CD8-positive, alpha-beta memory T cell (primary cell): ENCODE measurements around the gene RIPPLY3. TPM values are rescaled to one million over a fixed set of nuclear protein-coding genes. Genes with fewer than 3 reads are reported as not detected.

ENCODE experiments used
- CTCF ChIA-PET: fragments of 350-600 bp; sonication (Branson Sonifier 250); formaldehyde crosslinking; loops from one replicate; lab custom pipeline; 2021; ENCODE audit warnings: antibody characterized with exemption; lab: Charles Lee
- POLR2A ChIA-PET: fragments of 350-600 bp; sonication (Branson Sonifier 250); formaldehyde crosslinking; loops from one replicate; lab custom pipeline; 2021; ENCODE audit warnings: antibody characterized with exemption; lab: Charles Lee
- DNase-seq, 5 donors: peaks; one replicate each; pipeline versions ENCODE4 v3.0.0 to v3.0.0-alpha.2; 2020 to 2022; ENCODE audit warnings: mixed read lengths in 1 of 5
- H3K27ac ChIP-seq: one replicate; pipeline ENCODE4 v1.7.0; 2013; ENCODE audit warnings: low read depth, mild to moderate bottlenecking, low read length, moderate library complexity
- H3K27me3 ChIP-seq: 2 replicates; pipeline ENCODE4 v1.7.0; 2013; ENCODE audit warnings: low read length, mild to moderate bottlenecking; ENCODE audit not compliant: insufficient read depth, poor library complexity, severe bottlenecking
- H3K36me3 ChIP-seq: 2 replicates; pipeline ENCODE4 v1.7.0; 2013; ENCODE audit warnings: mild to moderate bottlenecking, low read length, moderate library complexity; ENCODE audit not compliant: insufficient read depth
- H3K4me1 ChIP-seq: 2 replicates; pipeline ENCODE4 v1.7.0; 2013; ENCODE audit warnings: mild to moderate bottlenecking, low read length, moderate library complexity; ENCODE audit not compliant: insufficient read depth
- H3K4me3 ChIP-seq: 2 replicates; pipeline ENCODE4 v1.7.0; 2013; ENCODE audit warnings: mild to moderate bottlenecking, low read length
- H3K9me3 ChIP-seq: 2 replicates; pipeline ENCODE4 v1.7.0; 2013; ENCODE audit warnings: mild to moderate bottlenecking, low read length
- H3K27ac Mint-ChIP-seq, 8 donors: one replicate each; pipeline ENCODE4 v1.8.0; 2020 to 2021; ENCODE audit warnings: mixed read lengths in 8 of 8, mild to moderate bottlenecking in 6 of 8, inconsistent platforms in 3 of 8, moderate library complexity in 3 of 8
- H3K27me3 Mint-ChIP-seq, 2 donors: one replicate each; pipeline ENCODE4 v1.8.0; 2020 to 2021; ENCODE audit warnings: mixed read lengths in 2 of 2, mild to moderate bottlenecking in 1 of 2, moderate library complexity in 1 of 2
- H3K36me3 Mint-ChIP-seq, 3 donors: one replicate each; pipeline ENCODE4 v1.8.0; 2020 to 2021; ENCODE audit warnings: mixed read lengths in 3 of 3, inconsistent platforms in 1 of 3, mild to moderate bottlenecking in 1 of 3
- H3K4me1 Mint-ChIP-seq, 3 donors: one replicate each; pipeline ENCODE4 v1.8.0; 2020 to 2021; ENCODE audit warnings: mixed read lengths in 3 of 3, inconsistent platforms in 1 of 3, mild to moderate bottlenecking in 1 of 3
- H3K4me3 Mint-ChIP-seq, 7 donors: one replicate each; pipeline ENCODE4 v1.8.0; 2020 to 2021; ENCODE audit warnings: mixed read lengths in 7 of 7, mild to moderate bottlenecking in 6 of 7, moderate library complexity in 4 of 7, inconsistent platforms in 2 of 7
- H3K9me3 Mint-ChIP-seq, 5 donors: one replicate each; pipeline ENCODE4 v1.8.0; 2020 to 2022; ENCODE audit warnings: mixed read lengths in 5 of 5, mild to moderate bottlenecking in 3 of 5, moderate library complexity in 2 of 5, inconsistent platforms in 1 of 5
- polyA plus RNA-seq: library from polyadenylated mRNA; unstranded; fragments of 300-500 nt; fragmentation: Illumina TruSeq; gene quantifications from one replicate; pipeline ENCODE4 v1.2.3, GENCODE V29; 2021
- total RNA-seq, 2 experiments: library from RNA; stranded (reverse); gene quantifications; one replicate each; pipeline ENCODE4 v1.2.3, GENCODE V29; 2021

The RIPPLY3 gene
- total and polyA plus RNA-seq, 3 experiments from 2014 or later: 0.09 TPM; not detected in 2

DNA sequence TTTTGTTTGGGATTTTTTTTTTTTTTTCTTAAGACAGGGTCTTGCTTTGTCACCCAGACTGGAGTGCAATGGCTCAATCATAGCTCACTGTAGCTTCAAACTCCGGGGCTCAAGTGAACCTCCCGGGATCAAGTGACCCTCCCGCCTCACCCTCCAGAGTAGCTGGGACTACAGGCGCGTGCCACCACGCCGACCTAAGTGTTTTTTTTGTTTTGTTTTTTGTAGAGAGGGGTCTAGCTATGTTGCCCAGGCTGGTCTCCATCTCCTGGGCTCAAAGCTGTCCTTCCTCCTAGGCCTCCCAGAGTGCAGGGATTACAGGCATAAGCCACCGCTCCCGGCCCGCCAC, 40.8 kb upstream of the RIPPLY3 start:
- peak overlapping the region; percentile 58 to 95 (median 92) for H3K27ac Mint-ChIP-seq
- no peaks in the 10 kb centered on the region for H3K27me3 Mint-ChIP-seq
- Histone ChIP-seq H3K9me3 (no peaks in the 10 kb centered on the region), H3K4me1 (peaks cover 7% of the 10 kb centered on the region), H3K27me3 (no peaks in the 10 kb centered on the region), H3K4me3 (peak overlapping the region; percentile 54), H3K27ac (peak overlapping the region; percentile 76), H3K36me3 (no peaks in the 10 kb centered on the region)
- POLR2A ChIA-PET: interaction anchor here (1.0 kb wide), 1 partner anchor 11 kb away, joined by 4 read pairs; no protein-coding TSS in a partner anchor
- H3K9me3 Mint-ChIP-seq: no peaks in the 10 kb centered on the region
- H3K4me1 Mint-ChIP-seq: peaks cover 13 to 25% (median 22%) of the 10 kb centered on the region in 3 donors
- CTCF ChIA-PET: interaction anchor here (1.2 to 2.7 kb wide), 6 partner anchors 11 to 44 kb away, joined by 3 to 24 read pairs (median 6); no protein-coding TSS in a partner anchor
- no peak for DNase-seq
- H3K36me3 Mint-ChIP-seq: peaks cover 3 to 10% (median 7%) of the 10 kb centered on the region in 3 donors
- peak overlapping the region; percentile 84 to 98 (median 88) for H3K4me3 Mint-ChIP-seq

- H3K27ac Mint-ChIP-seq: peak within 1 kb of the TSS; percentile 82 to 95 (median 92)
- peaks cover 0 to 6% (median 3%) of the 10 kb centered on the region in 3 donors for H3K36me3 Mint-ChIP-seq
- H3K4me1 Mint-ChIP-seq: peaks cover 13 to 22% (median 22%) of the 10 kb centered on the region in 3 donors
- POLR2A ChIA-PET: interaction anchor here (1.0 to 1.6 kb wide), 3 partner anchors 10 to 23 kb away, joined by 4 to 7 read pairs (median 4); no protein-coding TSS in a partner anchor
- no peaks in the 10 kb centered on the region for H3K36me3 ChIP-seq
- H3K27me3 ChIP-seq: no peaks in the 10 kb centered on the region
- H3K4me3 ChIP-seq: peak within 1 kb of the TSS; percentile 63
- peak within 1 kb of the TSS; percentile 76 for H3K27ac ChIP-seq
- peak within 1 kb of the TSS; percentile 84 to 98 (median 88) for H3K4me3 Mint-ChIP-seq
- H3K27me3 Mint-ChIP-seq: no peaks in the 10 kb centered on the region
- DNase-seq: peak; percentile 62 to 81 (median 75)
- no peaks in the 10 kb centered on the region for H3K9me3 Mint-ChIP-seq
- peaks cover 7% of the 10 kb centered on the region for H3K4me1 ChIP-seq
- CTCF ChIA-PET: interaction anchor here (0.9 to 2.7 kb wide), 9 partner anchors 11 to 44 kb away, joined by 3 to 24 read pairs (median 5); no protein-coding TSS in a partner anchor
- H3K9me3 ChIP-seq: no peaks in the 10 kb centered on the region
Observed at GRCh38 chr21:36966066-36966820, 40.3 kb upstream of the RIPPLY3 start, which contains the start of gene HLCS. TSS of gene HLCS (minus strand) at chr21:36966669. CDS start at chr21:36966638, 31 bp downstream.

GRCh38 chr21:36966821-36967768, 39.4 kb upstream of the RIPPLY3 start:
- Histone ChIP-seq H3K36me3 (no peaks in the 10 kb centered on the region), H3K4me1 (peaks cover 7% of the 10 kb centered on the region), H3K27me3 (no peaks in the 10 kb centered on the region), H3K4me3 (peak overlapping the region; percentile 63), H3K27ac (peak overlapping the region; percentile 63), H3K9me3 (no peaks in the 10 kb centered on the region)
- DNase-seq: no peak
- peak overlapping the region; percentile 70 to 92 (median 84) for H3K27ac Mint-ChIP-seq
- POLR2A ChIA-PET: interaction anchor here (1.3 to 1.6 kb wide), 2 partner anchors 12 to 22 kb away, joined by 4 to 7 read pairs; no protein-coding TSS in a partner anchor
- H3K9me3 Mint-ChIP-seq: no peaks in the 10 kb centered on the region
- peak overlapping the region; percentile 72 to 88 (median 79) for H3K4me3 Mint-ChIP-seq
- CTCF ChIA-PET: interaction anchor here (0.5 to 2.7 kb wide), 7 partner anchors 10 to 43 kb away, joined by 3 to 24 read pairs (median 4); no protein-coding TSS in a partner anchor
- peaks cover 0 to 3% (median under 1%) of the 10 kb centered on the region in 3 donors for H3K36me3 Mint-ChIP-seq
- peaks cover 13 to 22% (median 22%) of the 10 kb centered on the region in 3 donors for H3K4me1 Mint-ChIP-seq
- H3K27me3 Mint-ChIP-seq: no peaks in the 10 kb centered on the region

GRCh38 chr21:36968414-36968813, 38.1 kb upstream of the RIPPLY3 start:
- Histone ChIP-seq H3K4me3 (no peak overlapping the region), H3K9me3 (no peaks in the 10 kb centered on the region), H3K27ac (no peak overlapping the region), H3K36me3 (no peaks in the 10 kb centered on the region), H3K4me1 (peaks cover 7% of the 10 kb centered on the region), H3K27me3 (no peaks in the 10 kb centered on the region)
- DNase-seq: no peak
- ChIA-PET CTCF (interaction anchor here (1.2 kb wide), 1 partner anchor 21 kb away, joined by 3 read pairs; no protein-coding TSS in a partner anchor), POLR2A (no interaction called here)
- Mint-ChIP-seq H3K9me3 (no peaks in the 10 kb centered on the region), H3K36me3 (peaks cover 0 to 2% (median 0%) of the 10 kb centered on the region in 3 donors), H3K27me3 (no peaks in the 10 kb centered on the region), H3K27ac (peak overlapping the region in 6 of 8 donors; percentile 8 to 92 (median 66)), H3K4me1 (peaks cover 13 to 22% (median 22%) of the 10 kb centered on the region in 3 donors), H3K4me3 (peak overlapping the region in 5 of 7 donors; percentile 35 to 80 (median 72))

DNA sequence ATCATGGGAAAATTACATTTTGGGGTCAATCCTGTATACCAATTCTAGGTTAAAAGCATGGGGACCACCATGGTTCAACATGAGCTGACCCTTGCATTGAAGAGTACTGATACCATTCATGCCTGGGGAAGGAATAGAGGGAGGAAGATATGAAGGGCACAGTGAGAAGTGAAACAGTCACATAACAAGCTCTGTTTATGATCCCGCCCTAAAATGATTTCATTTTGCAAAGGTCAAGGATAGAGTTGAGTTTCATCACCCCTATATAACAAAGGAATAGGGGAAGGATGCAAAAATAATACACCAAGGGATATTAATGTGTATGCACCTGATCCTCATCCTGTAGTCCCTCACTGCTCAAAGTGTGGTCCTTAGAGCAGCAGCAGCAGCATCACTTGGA, 37.5 kb upstream of the RIPPLY3 start:
- Histone ChIP-seq H3K9me3 (no peaks in the 10 kb centered on the region), H3K4me3 (no peak overlapping the region), H3K27ac (no peak overlapping the region), H3K27me3 (no peaks in the 10 kb centered on the region), H3K4me1 (peaks cover 7% of the 10 kb centered on the region), H3K36me3 (no peaks in the 10 kb centered on the region)
- DNase-seq: no peak
- peaks cover 0 to 2% (median 0%) of the 10 kb centered on the region in 3 donors for H3K36me3 Mint-ChIP-seq
- ChIA-PET POLR2A (no interaction called here), CTCF (interaction anchor here (1.2 kb wide), 1 partner anchor 20 kb away, joined by 3 read pairs; no protein-coding TSS in a partner anchor)
- peaks cover 13 to 22% (median 22%) of the 10 kb centered on the region in 3 donors for H3K4me1 Mint-ChIP-seq
- H3K27ac Mint-ChIP-seq: peak overlapping the region in 3 of 8 donors; percentile 32 to 76 (median 43)
- H3K4me3 Mint-ChIP-seq: peak overlapping the region in 2 of 7 donors; percentile 19 to 23
- no peaks in the 10 kb centered on the region for H3K27me3 Mint-ChIP-seq
- no peaks in the 10 kb centered on the region for H3K9me3 Mint-ChIP-seq

DNA sequence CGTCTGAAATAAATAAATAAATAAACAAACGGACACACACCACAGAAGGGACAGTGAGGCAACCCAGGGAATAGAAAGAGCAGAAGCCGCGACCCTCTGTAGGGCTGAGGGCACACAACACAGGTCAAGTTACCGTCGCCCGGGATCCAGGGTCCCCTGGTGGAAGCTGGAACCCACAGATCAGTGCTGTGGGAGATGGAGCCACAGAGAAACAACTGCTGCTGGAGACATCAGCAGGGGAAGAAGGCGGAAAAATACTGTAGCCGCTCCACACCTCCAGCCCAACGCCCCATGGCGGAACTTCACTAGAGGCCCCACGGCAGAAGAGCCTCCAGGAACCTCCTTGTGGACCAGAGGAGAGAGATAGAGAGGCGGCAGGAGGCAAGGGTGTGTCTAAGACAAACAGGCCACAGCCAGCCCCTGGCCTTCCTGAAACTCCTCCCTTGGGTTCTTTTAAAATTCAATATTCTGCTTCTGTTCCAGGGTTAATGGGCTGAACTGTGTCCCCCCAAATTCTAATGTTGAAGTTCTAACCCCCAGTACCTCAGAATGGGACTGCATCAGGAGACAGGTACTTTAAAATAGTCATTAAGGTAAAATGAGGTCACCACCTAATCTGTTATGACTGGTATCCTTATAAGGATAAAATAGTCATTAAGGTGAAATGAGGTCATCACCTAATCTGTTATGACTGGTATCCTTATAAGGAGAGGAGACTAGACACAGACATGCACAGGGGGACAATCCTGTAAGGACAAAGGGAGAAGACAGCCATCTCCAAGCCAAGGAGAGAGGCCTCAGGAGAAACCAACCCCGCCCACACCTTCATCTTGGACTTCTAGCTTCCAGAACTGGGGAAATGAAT, 32.3 kb upstream of the RIPPLY3 start:
- H3K4me3 ChIP-seq: no peak overlapping the region
- no peaks in the 10 kb centered on the region for H3K4me1 ChIP-seq
- peak overlapping the region in 1 of 8 donors; percentile 48 for H3K27ac Mint-ChIP-seq
- H3K9me3 Mint-ChIP-seq: no peaks in the 10 kb centered on the region
- no peaks in the 10 kb centered on the region for H3K27me3 Mint-ChIP-seq
- peaks cover 7 to 15% (median 10%) of the 10 kb centered on the region in 3 donors for H3K4me1 Mint-ChIP-seq
- no peaks in the 10 kb centered on the region for H3K9me3 ChIP-seq
- H3K36me3 ChIP-seq: no peaks in the 10 kb centered on the region
- H3K27me3 ChIP-seq: no peaks in the 10 kb centered on the region
- H3K27ac ChIP-seq: peak overlapping the region; percentile 46
- no peak overlapping the region for H3K4me3 Mint-ChIP-seq
- DNase-seq: no peak
- ChIA-PET CTCF (interaction anchor here (2.5 kb wide), 1 partner anchor 16 kb away, joined by 12 read pairs; no protein-coding TSS in a partner anchor), POLR2A (no interaction called here)
- H3K36me3 Mint-ChIP-seq: no peaks in the 10 kb centered on the region
